Heart left ventricle (tissue), 16 donors: ENCODE measurements around the gene ABHD17A. TPM values are rescaled to one million over a fixed set of nuclear protein-coding genes. Genes with fewer than 3 reads are reported as not detected.

ENCODE experiments used
- ATAC-seq, 4 donors: fragments of 200-7000 bp; cut with Tn5 transposase; one replicate each; pipeline ENCODE4 v1.9.1; 2020 to 2022; ENCODE audit warnings: moderate library complexity in 4 of 4, mild to moderate bottlenecking in 3 of 4, moderate number of reproducible peaks in 1 of 4
- DNase-seq, 5 donors: peaks; one replicate each; pipeline ENCODE4 v3.0.0-alpha.2; 2020
- H3K27ac ChIP-seq, 12 donors: fragments of 200-600 bp; sonication (generic) in 4 of 12; one replicate each; pipeline versions ENCODE4 v1.5.0 to v1.8.0; 2016 to 2022; ENCODE audit warnings: mild to moderate bottlenecking in 2 of 12
- H3K27me3 ChIP-seq, 9 donors: fragments of 200-600 bp; sonication (generic) in 2 of 9; one replicate each; pipeline versions ENCODE4 v1.5.1 to v1.8.0; 2016 to 2022; ENCODE audit warnings: mild to moderate bottlenecking in 3 of 9
- H3K36me3 ChIP-seq, 9 donors: fragments of 200-600 bp; sonication (generic) in 2 of 9; one replicate each; pipeline versions ENCODE4 v1.5.0 to v1.8.0; 2018 to 2022; ENCODE audit warnings: mild to moderate bottlenecking in 2 of 9
- H3K4me1 ChIP-seq, 12 donors: fragments of 200-600 bp; sonication (generic) in 4 of 12; one replicate each; pipeline versions ENCODE4 v1.5.0 to v1.8.0; 2016 to 2022; ENCODE audit warnings: mild to moderate bottlenecking in 3 of 12
- H3K4me3 ChIP-seq, 12 donors: fragments of 200-600 bp; sonication (generic) in 4 of 12; one replicate each; pipeline versions ENCODE4 v1.5.0 to v1.8.0; 2017 to 2022; ENCODE audit warnings: mild to moderate bottlenecking in 9 of 12, moderate library complexity in 4 of 12
- H3K9me3 ChIP-seq, 12 donors: fragments of 200-600 bp; sonication (generic) in 4 of 12; one replicate each; pipeline versions ENCODE4 v1.5.0 to v1.8.0; 2016 to 2022; ENCODE audit warnings: mild to moderate bottlenecking in 1 of 12
- CTCF ChIP-seq, 12 donors: fragments of 200-600 bp; sonication (generic) in 4 of 12; IDR thresholded peaks; one replicate each; pipeline versions ENCODE4 v1.5.0 to v1.8.0; 2018 to 2022; ENCODE audit warnings: antibody characterized with exemption in 12 of 12, mild to moderate bottlenecking in 5 of 12
- POLR2A ChIP-seq, 2 donors: fragments of 450-650 bp; IDR thresholded peaks; one replicate each; pipeline ENCODE4 v1.6.1; 2017; ENCODE audit warnings: antibody characterized with exemption in 2 of 2, mild to moderate bottlenecking in 2 of 2, moderate library complexity in 2 of 2
- WGBS, 4 donors: extraction: QIAGEN DNeasy Blood & Tissue Kit in 2 of 4; methylation state at CpG; one replicate each; pipeline versions ENCODE4 v1.1.5 to v1.1.7; 2013 to 2018; 5-methylcytosine and 5-hydroxymethylcytosine counted together
- intact Hi-C, 10 donors: fragments of 100-400 bp; cut with DNase I; formaldehyde crosslinking; loops; one replicate each; pipeline versions ENCODE4 v1.11.1 to v1.14.2; 2022
- polyA plus RNA-seq, 2 donors: library from polyadenylated mRNA; stranded (reverse); fragments of 200-250 nt; gene quantifications; one replicate each; pipeline ENCODE4 v1.2.3, GENCODE V29; 2013
- total RNA-seq, 9 donors: library from RNA; depleted of rRNA in 2 of 9; stranded (reverse); fragments of >200 nt in 2 of 9; fragmentation: NEBNext Ultra II Directional in 3 of 9; extraction: Animal tissue kit (Norgen Biotek cat#: 25700) in 3 of 9; gene quantifications; one replicate each; pipeline versions ENCODE4 v1.1.0 to v1.2.4, GENCODE V29; 2016 to 2023
- donor health status: ischemic (EF 13 %, LVEDD 7.1; RV severe dilation, severe dysfunction).
- donor health status: healthy with polysubstance abuse.
- donor health status: DM: no; HTN: yes; CAD: no.
- donor health status: DM: no; HTN: no; CAD: no.
- donor health status: ischemic (EF 25% LVEDD 6.9; RV normal size, moderate dysfunction).
- donor health status: ischemic (EF 25% LVEDD 5.7; RV mildly dilated, moderate dysfunction).
- donor health status: healthy.
- donor health status: DM: yes; HTN: yes; CAD: no.
- donor health status: ischemic (EF 35%, LVEDD 5.7; RV mildly dilated, moderate dysfunction).
- donor health status: nonischemic (EF 11% LVEDD 7.7; RV severe dilation, severe dysfunction).
- donor health status: DM: yes; HTN: yes; CAD: no.
- donor health status: PGD.
- donor health status: ischemic (EF 29% LVEDD 5.4; RV normal size, mild dysfunction).
- donor health status: nonischemic (EF 23%, LVEDD 6.1; RV moderate dilation, normal function).

The ABHD17A gene
- total and polyA plus RNA-seq, 11 donors, result 48.5 to 121 (median 59.2) TPM

GRCh38 chr19:1856345-1856697 is 29.0 kb downstream of the ABHD17A start:
- intact Hi-C loops, result no loop called here
- ATAC-seq, result no peak
- Histone ChIP-seq H3K27me3 (peaks cover 0 to 7% (median 0%) of the 10 kb centered on the region in 9 donors), H3K4me3 (peak overlapping the region; percentile 38 to 71 (median 58)), H3K9me3 (no peaks in the 10 kb centered on the region), H3K36me3 (peaks cover 0 to 6% (median 0%) of the 10 kb centered on the region in 9 donors), H3K27ac (peak overlapping the region; percentile 79 to 98 (median 91)), H3K4me1 (peaks cover 8 to 98% (median 64%) of the 10 kb centered on the region in 12 donors)
- whole genome bisulfite sequencing, 4 donors, result 31 to 59% (median 41%) methylated on average over 3 to 6 of the region's 6 CpGs
- TF ChIP-seq POLR2A (IDR thresholded peaks at IDR 0.05) (no peak), CTCF (IDR thresholded peaks at IDR 0.05) (no peak)
- no peak for DNase-seq

- 29 to 38% (median 34%) methylated on average over 12 to 13 of the region's 13 CpGs for WGBS, 4 donors
- Histone ChIP-seq H3K36me3 (peaks cover 0 to 6% (median 0%) of the 10 kb centered on the region in 9 donors), H3K4me3 (peak overlapping the region in 11 of 12 donors; percentile 36 to 71 (median 62)), H3K27ac (peak overlapping the region; percentile 79 to 98 (median 91)), H3K27me3 (peaks cover 0 to 7% (median 0%) of the 10 kb centered on the region in 9 donors), H3K4me1 (peaks cover 8 to 93% (median 60%) of the 10 kb centered on the region in 12 donors), H3K9me3 (no peaks in the 10 kb centered on the region)
- intact Hi-C loops, result no loop called here
- TF ChIP-seq POLR2A (IDR thresholded peaks at IDR 0.05), result no peak
- TF ChIP-seq CTCF (IDR thresholded peaks at IDR 0.05), result no peak
- DNase-seq, result peak in 2 of 5 donors; percentile 42 to 70
- peak in 2 of 4 donors; percentile 0 to 2 for ATAC-seq
Observed at GRCh38 chr19:1855828-1856255, 29.5 kb downstream of the ABHD17A start.

GRCh38 chr19:1855040-1855827 is 30.1 kb downstream of the ABHD17A start:
- H3K27me3 ChIP-seq, result peaks cover 0 to 7% (median 0%) of the 10 kb centered on the region in 9 donors
- H3K4me1 ChIP-seq, result peaks cover 8 to 87% (median 54%) of the 10 kb centered on the region in 12 donors

More at GRCh38 chr19:1855040-1855827, 30.1 kb downstream of the ABHD17A start:
- Histone ChIP-seq H3K36me3 (peaks cover 0 to 6% (median 0%) of the 10 kb centered on the region in 9 donors), H3K9me3 (no peaks in the 10 kb centered on the region), H3K27ac (peak overlapping the region; percentile 79 to 98 (median 91)), H3K4me3 (peak overlapping the region in 11 of 12 donors; percentile 5 to 71 (median 62))
- TF ChIP-seq CTCF (IDR thresholded peaks at IDR 0.05) (peak in 2 of 12 donors; percentile 10 to 18), POLR2A (IDR thresholded peaks at IDR 0.05) (peak in 1 of 2 donors; percentile 78)
- intact Hi-C loops, result no loop called here
- DNase-seq (peak; percentile 93 to 97 (median 95)), ATAC-seq (peak; percentile 80 to 88 (median 82))
- WGBS, 4 donors, result 15 to 19% (median 18%) methylated on average over 20 to 33 of the region's 33 CpGs
